MM.1S (cell line): Measurements from ENCODE around the gene SMIM43.

ENCODE experiments used
- DNase-seq: peaks from one replicate; pipeline ENCODE4 v3.0.0-alpha.2; 2015
- H2AFZ ChIP-seq: fragments of 300-600 bp; sonication (generic); 2 replicates; pipeline ENCODE4 v1.6.0; 2016; ENCODE audit warnings: antibody characterized with exemption, low read length
- H3F3A ChIP-seq: fragments of 300-600 bp; sonication (generic); 2 replicates; pipeline ENCODE4 v1.6.1; 2016; ENCODE audit warnings: mild to moderate bottlenecking, antibody characterized with exemption, low read length, moderate library complexity, mixed read lengths; ENCODE audit not compliant: insufficient read depth
- H3K27ac ChIP-seq: fragments of 300-600 bp; sonication (generic); 2 replicates; pipeline ENCODE4 v1.5.1; 2016; ENCODE audit warnings: mild to moderate bottlenecking, low read length
- H3K27me3 ChIP-seq: fragments of 300-600 bp; sonication (generic); replicated peaks from 2 replicates; pipeline ENCODE4 v1.6.0; 2016; ENCODE audit warnings: low read length; ENCODE audit not compliant: insufficient read depth
- H3K36me3 ChIP-seq: fragments of 300-600 bp; sonication (generic); replicated peaks from 2 replicates; pipeline ENCODE4 v1.6.1; 2016; ENCODE audit warnings: mild to moderate bottlenecking, low read length, mixed read lengths; ENCODE audit not compliant: insufficient read depth
- H3K4me1 ChIP-seq: fragments of 300-600 bp; sonication (generic); 2 replicates; pipeline ENCODE4 v1.6.1; 2016; ENCODE audit warnings: low read length, mixed read lengths
- H3K4me2 ChIP-seq: fragments of 300-600 bp; sonication (generic); 2 replicates; pipeline ENCODE4 v1.6.0; 2016; ENCODE audit warnings: low read depth, low read length
- H3K4me3 ChIP-seq: fragments of 300-600 bp; sonication (generic); 2 replicates; pipeline ENCODE4 v1.5.1; 2016; ENCODE audit warnings: low read length, mixed read lengths
- H3K79me2 ChIP-seq: fragments of 300-600 bp; sonication (generic); 2 replicates; pipeline ENCODE4 v1.6.1; 2016; ENCODE audit warnings: mixed run types, low read length, mixed read lengths
- H3K9ac ChIP-seq: fragments of 300-600 bp; sonication (generic); 2 replicates; pipeline ENCODE4 v1.6.1; 2016; ENCODE audit warnings: low read length, mixed read lengths
- H3K9me2 ChIP-seq: fragments of 300-600 bp; sonication (generic); replicated peaks from 2 replicates; pipeline ENCODE4 v1.6.1; 2016; ENCODE audit warnings: mild to moderate bottlenecking, low read length, mixed read lengths; ENCODE audit not compliant: insufficient read depth
- H3K9me3 ChIP-seq: fragments of 300-600 bp; sonication (generic); replicated peaks from 2 replicates; pipeline ENCODE4 v1.6.1; 2016; ENCODE audit warnings: mild to moderate bottlenecking, low read length, mixed read lengths; ENCODE audit not compliant: insufficient read depth
- H4K20me1 ChIP-seq: fragments of 300-600 bp; sonication (generic); 2 replicates; pipeline ENCODE4 v1.6.1; 2016; ENCODE audit warnings: mild to moderate bottlenecking, low read length, moderate library complexity, mixed read lengths; ENCODE audit not compliant: insufficient read depth
- EZH2 ChIP-seq: fragments of 300-600 bp; sonication (generic); optimal IDR thresholded peaks from 2 replicates; pipeline ENCODE3; 2017; ENCODE audit warnings: low read depth, mild to moderate bottlenecking, antibody characterized with exemption, low read length, mixed read lengths
- EZH2phosphoT487 ChIP-seq: fragments of 300-600 bp; sonication (generic); IDR thresholded peaks from 2 replicates; pipeline ENCODE4 v1.6.1; 2018; ENCODE audit warnings: antibody characterized with exemption, low read length
- TF ChIP-seq, protein P1 (sequence below): fragments of 300-600 bp; sonication (generic); IDR thresholded peaks from 2 replicates; pipeline ENCODE4 v1.5.1; 2016; ENCODE audit warnings: antibody characterized with exemption, low read length, mixed read lengths

The SMIM43 gene

DNA sequence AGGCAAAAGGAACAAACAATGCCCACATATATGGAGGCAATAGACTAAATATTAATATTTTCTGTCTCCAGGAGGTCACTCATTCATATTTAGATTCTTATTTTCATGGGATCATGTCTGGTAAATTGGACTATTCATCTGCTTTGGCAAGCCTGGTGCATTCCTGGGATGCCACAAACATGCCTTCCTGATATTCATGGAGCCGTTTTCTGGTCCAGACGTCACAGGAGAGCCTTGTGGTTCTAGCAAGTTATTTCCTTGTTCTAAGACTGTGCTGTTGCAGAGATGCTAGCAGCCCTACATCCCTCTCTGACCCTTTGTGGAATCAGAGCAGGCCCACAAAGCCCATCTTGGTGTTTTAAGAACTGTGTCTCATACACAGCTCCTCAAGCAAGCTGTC lies 20.0 kb upstream of the SMIM43 start:
- H3K9me2 ChIP-seq = no peaks in the 10 kb centered on the region
- no peaks in the 10 kb centered on the region for H3K4me1 ChIP-seq
- H3K4me3 ChIP-seq = no peak overlapping the region
- H3K27me3 ChIP-seq = no peaks in the 10 kb centered on the region
- H3K79me2 ChIP-seq = no peaks in the 10 kb centered on the region
- no peak overlapping the region for H2AFZ ChIP-seq
- TF ChIP-seq EZH2 (no peak), EZH2phosphoT487 (no peak)
- TF ChIP-seq, protein P1, sequence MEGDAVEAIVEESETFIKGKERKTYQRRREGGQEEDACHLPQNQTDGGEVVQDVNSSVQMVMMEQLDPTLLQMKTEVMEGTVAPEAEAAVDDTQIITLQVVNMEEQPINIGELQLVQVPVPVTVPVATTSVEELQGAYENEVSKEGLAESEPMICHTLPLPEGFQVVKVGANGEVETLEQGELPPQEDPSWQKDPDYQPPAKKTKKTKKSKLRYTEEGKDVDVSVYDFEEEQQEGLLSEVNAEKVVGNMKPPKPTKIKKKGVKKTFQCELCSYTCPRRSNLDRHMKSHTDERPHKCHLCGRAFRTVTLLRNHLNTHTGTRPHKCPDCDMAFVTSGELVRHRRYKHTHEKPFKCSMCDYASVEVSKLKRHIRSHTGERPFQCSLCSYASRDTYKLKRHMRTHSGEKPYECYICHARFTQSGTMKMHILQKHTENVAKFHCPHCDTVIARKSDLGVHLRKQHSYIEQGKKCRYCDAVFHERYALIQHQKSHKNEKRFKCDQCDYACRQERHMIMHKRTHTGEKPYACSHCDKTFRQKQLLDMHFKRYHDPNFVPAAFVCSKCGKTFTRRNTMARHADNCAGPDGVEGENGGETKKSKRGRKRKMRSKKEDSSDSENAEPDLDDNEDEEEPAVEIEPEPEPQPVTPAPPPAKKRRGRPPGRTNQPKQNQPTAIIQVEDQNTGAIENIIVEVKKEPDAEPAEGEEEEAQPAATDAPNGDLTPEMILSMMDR = no peak
- H3K27ac ChIP-seq = no peak overlapping the region
- no peaks in the 10 kb centered on the region for H4K20me1 ChIP-seq
- no peak overlapping the region for H3K4me2 ChIP-seq
- no peaks in the 10 kb centered on the region for H3K36me3 ChIP-seq
- no peaks in the 10 kb centered on the region for H3F3A ChIP-seq
- no peak overlapping the region for H3K9ac ChIP-seq
- DNase-seq = no peak
- H3K9me3 ChIP-seq = no peaks in the 10 kb centered on the region

DNA sequence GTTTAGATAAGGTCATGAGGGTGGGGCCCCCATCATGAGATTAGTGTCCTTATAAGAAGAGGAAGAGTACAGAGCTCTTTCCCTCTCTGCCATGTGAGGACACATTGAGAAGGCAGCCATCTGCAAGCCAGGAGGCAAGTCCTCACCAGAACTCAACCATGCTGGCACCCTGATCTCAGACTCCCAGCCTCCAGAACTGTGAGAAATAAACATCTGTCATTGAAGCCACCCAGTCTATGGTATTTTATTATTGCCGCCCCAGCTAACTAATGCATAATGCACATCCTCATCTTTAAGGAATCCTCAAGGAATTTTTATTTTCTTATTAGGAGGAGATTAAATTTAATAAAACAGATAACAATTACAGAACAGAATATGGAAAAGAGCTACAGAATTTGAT lies 19.4 kb upstream of the SMIM43 start:
- Histone ChIP-seq H3K27me3 (no peaks in the 10 kb centered on the region), H3K9me2 (no peaks in the 10 kb centered on the region), H4K20me1 (no peaks in the 10 kb centered on the region), H3K79me2 (no peaks in the 10 kb centered on the region), H3K36me3 (no peaks in the 10 kb centered on the region), H3K27ac (no peak overlapping the region), H3F3A (no peaks in the 10 kb centered on the region), H3K4me1 (no peaks in the 10 kb centered on the region), H3K4me3 (no peak overlapping the region), H2AFZ (no peak overlapping the region), H3K4me2 (no peak overlapping the region), H3K9me3 (no peaks in the 10 kb centered on the region), H3K9ac (no peak overlapping the region)
- no peak for DNase-seq
- TF ChIP-seq, protein P1 = no peak

DNA sequence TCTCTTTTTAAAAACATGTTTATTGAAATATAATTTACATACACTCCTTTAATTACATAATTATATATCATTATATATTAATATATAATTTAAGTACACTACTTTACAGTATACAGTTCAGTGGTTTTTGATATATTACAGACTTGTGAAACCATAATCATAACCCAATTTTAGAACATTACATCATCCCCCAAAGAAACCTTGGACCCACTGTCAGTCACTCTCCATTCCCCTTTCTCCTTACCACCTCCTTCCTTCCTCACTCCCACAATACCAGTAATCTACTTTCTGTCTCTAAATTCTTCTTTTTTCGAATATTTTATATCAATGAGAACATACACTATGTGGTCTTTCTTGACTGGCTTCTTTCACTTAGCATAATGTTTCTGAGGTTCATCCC lies 18.2 kb upstream of the SMIM43 start:
- Histone ChIP-seq H3K9me3 (no peaks in the 10 kb centered on the region), H3K4me3 (no peak overlapping the region), H3K27me3 (no peaks in the 10 kb centered on the region), H3K79me2 (no peaks in the 10 kb centered on the region), H3K9me2 (no peaks in the 10 kb centered on the region), H3F3A (no peaks in the 10 kb centered on the region), H3K9ac (no peak overlapping the region), H3K27ac (no peak overlapping the region), H3K36me3 (no peaks in the 10 kb centered on the region), H3K4me2 (no peak overlapping the region), H4K20me1 (no peaks in the 10 kb centered on the region), H2AFZ (no peak overlapping the region), H3K4me1 (no peaks in the 10 kb centered on the region)
- DNase-seq = no peak
- TF ChIP-seq, protein P1 = no peak
- TF ChIP-seq EZH2phosphoT487 (no peak), EZH2 (no peak)

DNA sequence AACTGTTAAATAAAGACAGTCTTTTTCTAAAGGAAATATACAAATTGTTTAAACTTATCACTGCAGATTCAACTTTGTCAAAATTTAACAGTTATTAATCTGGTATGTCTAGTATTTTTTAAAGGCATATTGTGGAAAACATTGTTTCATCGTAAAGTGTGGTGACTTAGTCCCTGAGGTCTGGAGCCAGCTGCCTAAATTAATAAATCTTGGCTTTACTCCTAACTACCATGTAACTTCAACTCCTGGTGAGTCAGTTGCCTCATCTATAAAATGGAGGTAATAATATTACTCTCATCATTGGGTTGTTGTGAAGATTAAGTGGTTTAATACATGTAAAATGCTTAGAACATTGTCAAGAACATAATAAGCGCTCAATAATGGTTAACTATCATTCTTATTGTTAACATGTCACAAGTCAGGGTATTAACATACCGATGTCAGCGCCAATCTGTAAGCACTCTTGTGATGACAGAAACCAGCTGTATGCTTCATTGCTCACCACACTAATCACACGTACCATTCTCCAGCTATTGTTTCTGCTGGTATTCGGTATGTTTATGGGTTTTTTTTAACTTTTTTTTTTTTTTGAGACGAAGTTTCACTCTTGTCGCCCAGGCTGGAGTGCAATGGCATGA lies 14.1 kb upstream of the SMIM43 start:
- Histone ChIP-seq H3K9ac (no peak overlapping the region), H3K36me3 (no peaks in the 10 kb centered on the region), H3K27ac (no peak overlapping the region), H2AFZ (no peak overlapping the region), H4K20me1 (no peaks in the 10 kb centered on the region), H3K9me2 (no peaks in the 10 kb centered on the region), H3K4me1 (no peaks in the 10 kb centered on the region), H3K27me3 (no peaks in the 10 kb centered on the region), H3K79me2 (no peaks in the 10 kb centered on the region), H3F3A (no peaks in the 10 kb centered on the region), H3K4me2 (no peak overlapping the region), H3K4me3 (no peak overlapping the region), H3K9me3 (no peaks in the 10 kb centered on the region)
- no peak for DNase-seq
- TF ChIP-seq EZH2phosphoT487 = no peak
- no peak for TF ChIP-seq EZH2
- TF ChIP-seq, protein P1 = no peak
